H1 (cell line): ENCODE results near the gene FBXL5. TPM values are rescaled to one million over a fixed set of nuclear protein-coding genes. Genes with fewer than 3 reads are reported as not detected.

Source experiments
- CTCF ChIA-PET: fragments of 300-600 bp; sonication (Branson Sonifier 250); formaldehyde crosslinking; loops from one replicate; lab custom pipeline; 2021; ENCODE audit not compliant: partially characterized antibody; lab: Charles Lee
- POLR2A ChIA-PET: fragments of 300-600 bp; sonication (Branson Sonifier 250); formaldehyde crosslinking; loops from one replicate; lab custom pipeline; 2021; ENCODE audit warnings: inconsistent platforms; ENCODE audit not compliant: partially characterized antibody; lab: Charles Lee
- DNase-seq, 2 experiments: peaks; one replicate each; pipeline versions ENCODE4 v3.0.0 to v3.0.0-alpha.2; 2010 to 2022; ENCODE audit warnings: low spot score in 2 of 2, low read depth in 1 of 2, mixed read lengths in 1 of 2
- FAIRE-seq: peaks from 2 replicates; lab custom pipeline; 2011; peaks lifted over from hg19 to GRCh38; lab: Jason Lieb, UNC
- H2AFZ ChIP-seq: 2 replicates; pipeline ENCODE4 v1.8.1; 2012; ENCODE audit warnings: low read length, inconsistent platforms
- H2AK5ac ChIP-seq: 2 replicates; pipeline ENCODE4 v1.6.1; 2013; ENCODE audit warnings: low read depth, low read length
- H2BK120ac ChIP-seq: replicated peaks from 2 replicates; pipeline ENCODE3; 2013; ENCODE audit warnings: low read depth, low read length, inconsistent platforms
- H2BK12ac ChIP-seq: 2 replicates; pipeline ENCODE4 v1.6.1; 2013; ENCODE audit warnings: low read depth, low read length
- H2BK15ac ChIP-seq: 2 replicates; pipeline ENCODE4 v1.6.1; 2013; ENCODE audit warnings: low read length
- H2BK20ac ChIP-seq: 2 replicates; pipeline ENCODE4 v1.6.1; 2013; ENCODE audit warnings: low read length
- H2BK5ac ChIP-seq: 2 replicates; pipeline ENCODE4 v1.6.1; 2013; ENCODE audit warnings: low read depth, low read length
- H3K14ac ChIP-seq: 2 replicates; pipeline ENCODE4 v1.6.1; 2013; ENCODE audit warnings: inconsistent platforms; ENCODE audit not compliant: insufficient read length
- H3K18ac ChIP-seq: 2 replicates; pipeline ENCODE4 v1.6.1; 2013; ENCODE audit warnings: low read length; ENCODE audit errors: extremely low read depth
- H3K23ac ChIP-seq: 2 replicates; pipeline ENCODE4 v1.6.1; 2013; ENCODE audit warnings: inconsistent platforms; ENCODE audit not compliant: insufficient read length
- H3K23me2 ChIP-seq: 2 replicates; pipeline ENCODE4 v1.6.1; 2013; ENCODE audit warnings: low read depth, low read length
- H3K27ac ChIP-seq: 2 replicates; pipeline ENCODE4 v1.6.1; 2011; ENCODE audit warnings: low read depth, low read length, inconsistent platforms
- H3K27me3 ChIP-seq, 4 experiments: replicated peaks in 1 of 4; 1 replicate in 1 of 4; 2 replicates in 3 of 4; pipeline versions ENCODE4 v1.6.1 to v1.8.1; 2011 to 2013; ENCODE audit warnings: low read length in 3 of 4, mild to moderate bottlenecking in 3 of 4, inconsistent platforms in 2 of 4, mixed read lengths in 2 of 4, moderate library complexity in 1 of 4; ENCODE audit not compliant: control insufficient read depth in 3 of 4, insufficient read depth in 3 of 4; ENCODE audit errors: extremely low read depth in 1 of 4
- H3K36me3 ChIP-seq, 4 experiments: 2 replicates each; pipeline versions ENCODE4 v1.6.1 to v1.8.1; 2011 to 2013; ENCODE audit warnings: mild to moderate bottlenecking in 4 of 4, low read length in 3 of 4, moderate library complexity in 2 of 4, control low read depth in 1 of 4, inconsistent platforms in 1 of 4; ENCODE audit not compliant: insufficient read depth in 4 of 4, control insufficient read depth in 2 of 4
- H3K4ac ChIP-seq: replicated peaks from 2 replicates; pipeline ENCODE3; 2013; ENCODE audit warnings: low read length, low read depth, mixed read lengths, inconsistent platforms; ENCODE audit not compliant: insufficient read length
- H3K4me1 ChIP-seq, 4 experiments: replicated peaks in 1 of 4; 1 replicate in 1 of 4; 2 replicates in 3 of 4; pipeline versions ENCODE4 v1.6.1 to v1.8.1; 2011 to 2013; ENCODE audit warnings: low read length in 3 of 4, inconsistent platforms in 2 of 4, mixed read lengths in 1 of 4; ENCODE audit not compliant: insufficient read depth in 4 of 4, control insufficient read depth in 3 of 4
- H3K4me2 ChIP-seq, 2 experiments: 2 replicates each; pipeline versions ENCODE4 v1.6.1 to v1.8.1; 2011 to 2013; ENCODE audit warnings: low read depth in 2 of 2, low read length in 2 of 2, control low read depth in 1 of 2, inconsistent platforms in 1 of 2, mild to moderate bottlenecking in 1 of 2; ENCODE audit not compliant: insufficient read depth in 1 of 2
- H3K4me3 ChIP-seq, 4 experiments: fragments of 200-600, 300-600 bp in 1 of 4; sonication (generic), shearing (Covaris generic), sonication (Bioruptor Twin) in 1 of 4; 2 replicates each; pipeline versions ENCODE4 v1.5.1 to v1.8.1; 2011 to 2016; ENCODE audit warnings: low read length in 4 of 4, low read depth in 3 of 4, control low read depth in 2 of 4, inconsistent platforms in 2 of 4, mild to moderate bottlenecking in 2 of 4, mixed read lengths in 1 of 4, moderate library complexity in 1 of 4; ENCODE audit not compliant: insufficient read depth in 2 of 4; ENCODE audit errors: extremely low read depth in 1 of 4
- H3K56ac ChIP-seq: replicated peaks from 2 replicates; pipeline ENCODE3; 2013; ENCODE audit warnings: low read depth, mild to moderate bottlenecking, mixed read lengths, low read length, inconsistent platforms; ENCODE audit not compliant: insufficient read length
- H3K79me1 ChIP-seq: 2 replicates; pipeline ENCODE4 v1.6.1; 2013; ENCODE audit warnings: low read depth, low read length, control low read depth
- H3K79me2 ChIP-seq, 2 experiments: 2 replicates each; pipeline versions ENCODE4 v1.6.1 to v1.8.1; 2012 to 2013; ENCODE audit warnings: low read length in 2 of 2, mild to moderate bottlenecking in 2 of 2, inconsistent platforms in 1 of 2; ENCODE audit not compliant: insufficient read depth in 2 of 2, control insufficient read depth in 1 of 2
- H3K9ac ChIP-seq, 4 experiments: replicated peaks in 1 of 4; 1 replicate in 1 of 4; 2 replicates in 3 of 4; pipeline versions ENCODE4 v1.6.1 to v1.8.1; 2011 to 2013; ENCODE audit warnings: low read depth in 3 of 4, low read length in 3 of 4, control low read depth in 2 of 4, mild to moderate bottlenecking in 2 of 4, moderate library complexity in 2 of 4, inconsistent platforms in 1 of 4; ENCODE audit errors: extremely low read depth in 1 of 4
- H3K9me3 ChIP-seq, 2 experiments: 2 replicates each; pipeline versions ENCODE4 v1.6.1 to v1.8.1; 2012 to 2013; ENCODE audit warnings: mild to moderate bottlenecking in 2 of 2, moderate library complexity in 2 of 2, control low read depth in 1 of 2, inconsistent platforms in 1 of 2, low read depth in 1 of 2, low read length in 1 of 2, mixed read lengths in 1 of 2; ENCODE audit not compliant: insufficient read depth in 2 of 2
- H4K20me1 ChIP-seq, 2 experiments: replicated peaks in 1 of 2; 2 replicates each; pipeline versions ENCODE3 to v1.8.1; 2011 to 2013; ENCODE audit warnings: inconsistent platforms in 2 of 2, low read length in 2 of 2, mild to moderate bottlenecking in 1 of 2; ENCODE audit not compliant: insufficient read depth in 2 of 2, control insufficient read depth in 1 of 2
- H4K5ac ChIP-seq: 2 replicates; pipeline ENCODE4 v1.6.1; 2013; ENCODE audit warnings: low read length, low read depth, mixed read lengths, inconsistent platforms; ENCODE audit not compliant: insufficient read length
- H4K8ac ChIP-seq: 2 replicates; pipeline ENCODE4 v1.8.0; 2013; ENCODE audit warnings: mild to moderate bottlenecking, moderate library complexity, low read length, inconsistent platforms; ENCODE audit not compliant: insufficient read depth; ENCODE audit errors: extremely low read depth
- H4K91ac ChIP-seq: replicated peaks from 2 replicates; pipeline ENCODE3; 2013; ENCODE audit warnings: low read length, mixed read lengths, inconsistent platforms; ENCODE audit not compliant: insufficient read length
- JUND ChIP-seq: IDR thresholded peaks from 2 replicates; pipeline ENCODE4 v1.6.1; 2011; ENCODE audit warnings: mild to moderate bottlenecking, improper control_type of control experiment, low read length
- PHF8 ChIP-seq: fragments of 200-600 bp; sonication (generic); conservative IDR thresholded peaks from 2 replicates; pipeline ENCODE4 v1.7.1; 2012; ENCODE audit warnings: low read depth, mild to moderate bottlenecking, inconsistent platforms, low read length, moderate library complexity
- RAD21 ChIP-seq, 2 experiments: IDR thresholded peaks in 1 of 2; conservative IDR thresholded peaks in 1 of 2; 2 replicates each; pipeline ENCODE4 v1.6.1; 2011; ENCODE audit warnings: low read depth in 2 of 2, low read length in 2 of 2, improper control_type of control experiment in 1 of 2, inconsistent platforms in 1 of 2, mild to moderate bottlenecking in 1 of 2, moderate library complexity in 1 of 2
- WGBS, 2 experiments: shearing (Covaris generic) in 1 of 2; methylation state at CpG; one replicate each; pipeline versions ENCODE4 v1.1.6 to v1.1.7; 2013 to 2015; ENCODE audit warnings: low lambda C conversion rate in 2 of 2, mixed read lengths in 2 of 2, inconsistent platforms in 1 of 2, low coverage in 1 of 2, missing lambda C conversion rate in 1 of 2; ENCODE audit not compliant: insufficient replicate concordance in 2 of 2, insufficient coverage in 1 of 2, insufficient read length in 1 of 2; ENCODE audit errors: extremely low coverage in 1 of 2, missing lambda C conversion rate in 1 of 2; 5-methylcytosine and 5-hydroxymethylcytosine counted together
- polyA plus RNA-seq, 7 experiments: library from polyadenylated mRNA; depleted of rRNA in 3 of 7; stranded (reverse) in 5 of 7; unstranded in 2 of 7; fragments of >200 nt in 5 of 7; fragments of 200-250 nt in 2 of 7; gene quantifications; 1 replicate in 5 of 7; 2 replicates in 1 of 7; 4 replicates in 1 of 7; pipeline versions ENCODE4 v1.2.1 to v1.2.3, GENCODE V29; 2011 to 2013; ENCODE audit warnings: missing spikeins in 2 of 7, mixed read lengths in 2 of 7
- total RNA-seq: library from RNA; stranded (reverse); fragmentation: NEBNext Ultra II Directional; extraction: Animal tissue kit (Norgen Biotek cat#: 25700); gene quantifications from 2 replicates; pipeline ENCODE4 v1.2.1, GENCODE V29; 2021
- TF ChIP-seq, protein P1 (sequence below), 3 experiments: IDR thresholded peaks; 1 replicate in 2 of 3; 2 replicates in 1 of 3; pipeline versions ENCODE4 v1.5.1 to v1.6.1; 2011; ENCODE audit warnings: low read length in 3 of 3, mild to moderate bottlenecking in 3 of 3, inconsistent platforms in 2 of 3, low read depth in 1 of 3, moderate library complexity in 1 of 3; ENCODE audit not compliant: insufficient read depth in 1 of 3; ENCODE audit errors: control extremely low read depth in 1 of 3

FBXL5 gene
- total and polyA plus RNA-seq, 2 of the 8 experiments (the other 6 are each of a cell fraction or from before 2014, with no cell fraction given) = 34.6 to 62.7 TPM

DNA sequence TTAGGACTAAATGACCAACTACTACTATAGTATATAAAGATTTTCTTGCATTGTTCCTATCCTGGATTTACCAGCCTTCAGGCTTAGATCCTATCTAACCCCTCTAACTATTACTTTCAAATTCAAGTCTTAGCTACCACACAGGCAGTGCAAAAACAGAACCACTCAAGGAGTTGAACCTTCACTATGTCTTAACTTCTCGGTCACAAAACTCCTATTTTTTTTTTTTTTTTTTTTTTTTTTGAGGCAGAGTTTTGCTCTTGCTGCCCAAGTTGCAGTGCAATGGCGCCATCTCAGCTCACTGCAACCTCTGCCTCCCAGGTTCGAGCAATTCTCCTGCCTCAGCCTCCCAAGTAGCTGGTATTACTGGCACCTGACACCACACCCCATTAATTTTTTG is 20.2 kb upstream of the FBXL5 start:
- H3K23me2 ChIP-seq = no peaks in the 10 kb centered on the region
- H2BK20ac ChIP-seq = no peak overlapping the region
- no peaks in the 10 kb centered on the region for H3K79me1 ChIP-seq
- H3K4me1 ChIP-seq = peaks cover 0 to 6% (median 2%) of the 10 kb centered on the region in 4 experiments; a peak in 2 of 7 replicates
- DNase-seq = no peak
- WGBS, 2 experiments = 91% methylated on average over 3 of the region's 3 CpGs; no CpG with 5 or more reads in 1 of the 2 experiments
- no peak overlapping the region for H2BK12ac ChIP-seq
- no peaks in the 10 kb centered on the region for H3K27me3 ChIP-seq
- H4K8ac ChIP-seq = no peak overlapping the region
- peak; percentile 7 to 17; a peak in 1 of 4 replicates for TF ChIP-seq RAD21 (IDR thresholded peaks at IDR 0.05 in 1 of 2, conservative IDR thresholded peaks at IDR 0.05 in 1 of 2; ENCODE audit: low read depth in 2 of 2, low read length in 2 of 2)
- no peak for TF ChIP-seq JUND
- TF ChIP-seq PHF8 = no peak
- TF ChIP-seq, protein P1, sequence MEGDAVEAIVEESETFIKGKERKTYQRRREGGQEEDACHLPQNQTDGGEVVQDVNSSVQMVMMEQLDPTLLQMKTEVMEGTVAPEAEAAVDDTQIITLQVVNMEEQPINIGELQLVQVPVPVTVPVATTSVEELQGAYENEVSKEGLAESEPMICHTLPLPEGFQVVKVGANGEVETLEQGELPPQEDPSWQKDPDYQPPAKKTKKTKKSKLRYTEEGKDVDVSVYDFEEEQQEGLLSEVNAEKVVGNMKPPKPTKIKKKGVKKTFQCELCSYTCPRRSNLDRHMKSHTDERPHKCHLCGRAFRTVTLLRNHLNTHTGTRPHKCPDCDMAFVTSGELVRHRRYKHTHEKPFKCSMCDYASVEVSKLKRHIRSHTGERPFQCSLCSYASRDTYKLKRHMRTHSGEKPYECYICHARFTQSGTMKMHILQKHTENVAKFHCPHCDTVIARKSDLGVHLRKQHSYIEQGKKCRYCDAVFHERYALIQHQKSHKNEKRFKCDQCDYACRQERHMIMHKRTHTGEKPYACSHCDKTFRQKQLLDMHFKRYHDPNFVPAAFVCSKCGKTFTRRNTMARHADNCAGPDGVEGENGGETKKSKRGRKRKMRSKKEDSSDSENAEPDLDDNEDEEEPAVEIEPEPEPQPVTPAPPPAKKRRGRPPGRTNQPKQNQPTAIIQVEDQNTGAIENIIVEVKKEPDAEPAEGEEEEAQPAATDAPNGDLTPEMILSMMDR (IDR thresholded peaks at IDR 0.05; ENCODE audit: control extremely low read depth in 1 of 3, insufficient read depth in 1 of 3, low read depth in 1 of 3, low read length in 3 of 3) = no peak
- H2AFZ ChIP-seq = no peak overlapping the region
- no peak overlapping the region for H3K18ac ChIP-seq
- no peak overlapping the region for H2BK15ac ChIP-seq
- H2BK120ac ChIP-seq = no peak overlapping the region
- H3K36me3 ChIP-seq = peaks cover 0 to 7% (median 0%) of the 10 kb centered on the region in 4 experiments; a peak in 1 of 8 replicates
- no peaks in the 10 kb centered on the region for H3K9me3 ChIP-seq
- H4K91ac ChIP-seq = no peak overlapping the region
- no peak overlapping the region for H3K23ac ChIP-seq
- H3K14ac ChIP-seq = no peak overlapping the region
- H3K27ac ChIP-seq = no peak overlapping the region
- no peak for FAIRE-seq
- ChIA-PET POLR2A (interaction anchor here (0.7 to 4.8 kb wide), 6 partner anchors 9 to 472 kb away, joined by 3 to 26 read pairs (median 4); partner anchors contain the start of gene FBXL5), CTCF (interaction anchor here (0.6 to 2.7 kb wide), 8 partner anchors 9 to 218 kb away, joined by 3 to 8 read pairs (median 3); no protein-coding TSS in a partner anchor)
- H2BK5ac ChIP-seq = no peak overlapping the region
- no peak overlapping the region for H3K56ac ChIP-seq
- no peak overlapping the region for H3K4ac ChIP-seq
- H4K20me1 ChIP-seq = peaks cover 0 to 6% of the 10 kb centered on the region in 2 experiments
- no peak overlapping the region for H3K9ac ChIP-seq
- no peak overlapping the region for H3K4me3 ChIP-seq
- no peak overlapping the region for H3K4me2 ChIP-seq
- no peak overlapping the region for H2AK5ac ChIP-seq
- H4K5ac ChIP-seq = no peak overlapping the region
- H3K79me2 ChIP-seq = peaks cover 3 to 78% of the 10 kb centered on the region in 2 experiments; a peak in 3 of 4 replicates
